ENCODE results near the gene GALNT2. TPM values are rescaled to one million over a fixed set of nuclear protein-coding genes. Genes with fewer than 3 reads are reported as not detected.

Gene GALNT2
- 10 to 100 TPM; 29.5 to 59.1 (median 55.2) TPM for total RNA-seq
- long read RNA-seq, donor 1, full-length matches to known transcripts: 23 of 61 reads
- long read RNA-seq, donor 1, partial matches to known transcripts: 2 of 61 reads
- long read RNA-seq, donor 1, other reads (novel, unspliced or antisense): 36 of 61 reads
- long read RNA-seq, donor 2, full-length matches to known transcripts: 10 of 10 reads
- long read RNA-seq, donor 2, partial matches to known transcripts: 0 of 10 reads
- long read RNA-seq, donor 2, other reads (novel, unspliced or antisense): 0 of 10 reads

DNA sequence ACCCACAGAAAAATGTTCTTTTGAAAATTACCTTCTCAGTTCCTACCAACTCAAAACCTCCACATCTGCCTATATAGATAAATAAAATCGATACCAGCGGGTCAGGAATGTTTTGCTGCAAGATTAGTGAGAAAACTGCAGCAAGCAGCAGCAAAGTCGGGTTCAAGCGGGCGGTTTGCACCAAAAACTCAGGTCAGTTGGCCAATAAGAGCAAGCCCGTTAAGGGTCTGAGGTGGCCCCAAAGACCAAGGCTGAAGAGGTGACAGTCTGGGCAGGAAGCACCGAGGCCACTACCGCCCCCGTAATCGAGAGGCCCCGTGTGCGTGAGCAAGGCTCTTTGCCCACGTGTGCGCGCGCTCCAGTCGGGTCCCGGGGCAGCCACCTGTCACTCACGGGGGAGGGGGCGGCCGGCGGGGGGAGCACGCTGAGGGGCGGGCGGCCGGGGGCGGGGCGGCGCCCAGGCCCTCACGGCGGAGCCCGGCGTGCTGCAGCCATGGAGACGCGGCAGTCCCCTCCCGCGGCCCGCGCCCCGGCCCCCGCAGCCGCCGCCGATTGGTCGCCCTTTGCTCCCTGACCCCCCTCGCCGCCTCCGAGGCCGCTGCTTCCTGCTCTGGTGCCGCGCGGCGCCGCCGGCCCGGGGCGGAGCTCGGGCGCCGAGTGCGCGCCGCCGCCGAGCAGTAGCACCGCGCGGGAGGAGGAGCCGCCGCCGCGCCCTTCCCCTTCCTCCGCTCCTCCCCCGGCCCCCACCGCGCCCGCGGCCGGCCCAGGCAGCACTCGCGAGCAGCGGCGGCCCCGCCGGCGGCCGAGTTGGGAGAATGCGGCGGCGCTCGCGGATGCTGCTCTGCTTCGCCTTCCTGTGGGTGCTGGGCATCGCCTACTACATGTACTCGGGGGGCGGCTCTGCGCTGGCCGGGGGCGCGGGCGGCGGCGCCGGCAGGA lies at the start of gene GALNT2:
Gene GALNT2 (plus strand): TSS at position 773 of the 939 bp plus-strand sequence. CDS start 43 bp downstream, at position 816.
- peak; percentile 89 to 95 (median 95) for DNase-seq
- ATAC-seq: peak; percentile 95
- Histone ChIP-seq H3K36me3 (ENCODE audit: low read depth) (no peaks in the 10 kb centered on the region), H3K9me3 (no peaks in the 10 kb centered on the region), H3K4me3 (peak within 1 kb of the TSS; percentile 79), H3K4me1 (ENCODE audit: low read depth) (peaks cover 14% of the 10 kb centered on the region)
- intact Hi-C loops (cut with DNase I, micrococcal nuclease): loop anchor here in 1 of 2 donors (5.0 kb wide), 1 partner anchor 459 kb away; no protein-coding TSS in a partner anchor
- TF ChIP-seq, protein P1, sequence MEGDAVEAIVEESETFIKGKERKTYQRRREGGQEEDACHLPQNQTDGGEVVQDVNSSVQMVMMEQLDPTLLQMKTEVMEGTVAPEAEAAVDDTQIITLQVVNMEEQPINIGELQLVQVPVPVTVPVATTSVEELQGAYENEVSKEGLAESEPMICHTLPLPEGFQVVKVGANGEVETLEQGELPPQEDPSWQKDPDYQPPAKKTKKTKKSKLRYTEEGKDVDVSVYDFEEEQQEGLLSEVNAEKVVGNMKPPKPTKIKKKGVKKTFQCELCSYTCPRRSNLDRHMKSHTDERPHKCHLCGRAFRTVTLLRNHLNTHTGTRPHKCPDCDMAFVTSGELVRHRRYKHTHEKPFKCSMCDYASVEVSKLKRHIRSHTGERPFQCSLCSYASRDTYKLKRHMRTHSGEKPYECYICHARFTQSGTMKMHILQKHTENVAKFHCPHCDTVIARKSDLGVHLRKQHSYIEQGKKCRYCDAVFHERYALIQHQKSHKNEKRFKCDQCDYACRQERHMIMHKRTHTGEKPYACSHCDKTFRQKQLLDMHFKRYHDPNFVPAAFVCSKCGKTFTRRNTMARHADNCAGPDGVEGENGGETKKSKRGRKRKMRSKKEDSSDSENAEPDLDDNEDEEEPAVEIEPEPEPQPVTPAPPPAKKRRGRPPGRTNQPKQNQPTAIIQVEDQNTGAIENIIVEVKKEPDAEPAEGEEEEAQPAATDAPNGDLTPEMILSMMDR (IDR thresholded peaks at IDR 0.05): no peak

DNA sequence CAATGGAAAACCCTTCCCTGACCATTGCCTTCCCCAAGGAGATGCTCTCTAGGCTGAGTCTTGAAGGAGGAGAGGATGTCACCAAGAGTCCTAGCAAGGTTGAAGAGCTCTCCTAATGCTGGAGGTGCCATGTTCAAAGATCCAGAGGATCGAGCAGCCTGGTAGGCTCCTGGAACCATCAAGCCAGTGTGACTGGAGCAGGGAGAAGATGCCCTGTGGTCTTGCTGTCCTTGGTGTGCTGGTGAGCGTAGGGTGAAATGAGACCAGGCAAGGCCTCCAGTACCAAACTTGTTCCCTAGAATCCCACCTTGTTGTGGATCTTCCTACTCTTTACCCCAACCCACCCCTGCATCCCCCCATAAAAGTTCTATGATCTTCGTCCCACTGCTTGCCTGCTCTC lies 46.6 kb upstream of the GALNT2 start:
- intact Hi-C loops (cut with DNase I, micrococcal nuclease): no loop called here
- Histone ChIP-seq H3K4me3 (no peak overlapping the region), H3K4me1 (ENCODE audit: low read depth) (no peaks in the 10 kb centered on the region), H3K9me3 (no peaks in the 10 kb centered on the region), H3K36me3 (ENCODE audit: low read depth) (no peaks in the 10 kb centered on the region)
- DNase-seq (no peak), ATAC-seq (no peak)
- TF ChIP-seq, protein P1 (IDR thresholded peaks at IDR 0.05): no peak

DNA sequence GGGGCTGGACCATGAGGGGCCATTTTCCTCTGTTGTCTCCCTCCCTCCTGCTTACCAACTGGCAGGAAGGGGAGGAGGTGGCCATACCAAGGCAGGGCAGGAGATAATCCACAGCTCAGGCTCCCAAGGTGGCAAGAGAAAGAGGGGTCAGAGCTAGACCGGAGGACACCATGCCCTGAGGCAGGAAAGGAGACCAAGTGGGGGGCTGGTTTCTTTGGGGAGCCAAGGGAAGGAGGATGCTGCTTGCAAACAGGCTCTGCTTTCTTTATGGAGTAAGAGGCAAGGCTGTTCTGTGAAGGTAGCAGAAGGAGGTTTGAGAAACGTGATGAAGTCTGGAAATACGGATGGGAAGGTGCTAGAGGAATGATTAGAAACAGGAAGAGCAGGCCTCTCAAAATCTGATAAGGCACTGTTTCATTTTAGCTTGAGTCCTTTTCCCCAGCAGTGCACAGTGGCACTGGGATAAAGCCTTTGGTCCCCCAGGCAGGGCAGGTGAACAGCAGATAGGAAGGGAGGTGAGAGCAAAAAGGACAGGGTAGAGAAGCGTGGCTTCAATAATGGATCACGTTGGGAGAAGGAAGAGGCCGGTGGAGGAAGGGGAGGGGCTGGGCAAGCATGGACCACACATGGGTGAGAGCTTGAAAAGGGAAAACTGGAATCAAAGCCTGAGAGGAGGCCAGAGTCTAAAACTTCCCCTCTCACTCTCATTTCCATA lies 44.2 kb upstream of the GALNT2 start:
- no peaks in the 10 kb centered on the region for H3K36me3 ChIP-seq (ENCODE audit: low read depth)
- DNase-seq (no peak), ATAC-seq (no peak)
- no peaks in the 10 kb centered on the region for H3K9me3 ChIP-seq
- no peaks in the 10 kb centered on the region for H3K4me1 ChIP-seq (ENCODE audit: low read depth)
- TF ChIP-seq, protein P1 (IDR thresholded peaks at IDR 0.05): no peak
- no peak overlapping the region for H3K4me3 ChIP-seq
- intact Hi-C loops (cut with DNase I, micrococcal nuclease): no loop called here

DNA sequence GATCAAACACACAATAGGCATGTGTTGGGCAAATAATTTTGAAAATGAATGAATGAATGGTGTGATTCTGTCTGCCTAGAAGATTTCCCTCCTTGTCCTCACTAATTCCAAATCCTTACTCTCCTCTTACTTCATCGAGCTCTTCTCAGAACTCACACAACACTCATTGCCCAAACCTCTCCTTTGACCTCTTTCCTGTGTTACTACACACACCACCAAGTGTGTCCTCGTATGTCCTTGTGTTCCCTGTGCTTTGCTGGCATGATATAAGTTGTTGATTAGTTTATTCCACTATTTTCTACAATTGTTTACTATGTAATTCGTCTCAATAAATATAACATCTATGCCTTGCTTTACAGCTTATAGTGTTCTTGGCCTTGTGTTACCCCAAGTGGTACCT lies 41.4 kb upstream of the GALNT2 start:
- no peak overlapping the region for H3K4me3 ChIP-seq
- TF ChIP-seq, protein P1 (IDR thresholded peaks at IDR 0.05): no peak
- no peaks in the 10 kb centered on the region for H3K36me3 ChIP-seq (ENCODE audit: low read depth)
- intact Hi-C loops (cut with DNase I, micrococcal nuclease): no loop called here
- no peak for ATAC-seq
- H3K9me3 ChIP-seq: no peaks in the 10 kb centered on the region
- no peak for DNase-seq
- no peaks in the 10 kb centered on the region for H3K4me1 ChIP-seq (ENCODE audit: low read depth)

DNA sequence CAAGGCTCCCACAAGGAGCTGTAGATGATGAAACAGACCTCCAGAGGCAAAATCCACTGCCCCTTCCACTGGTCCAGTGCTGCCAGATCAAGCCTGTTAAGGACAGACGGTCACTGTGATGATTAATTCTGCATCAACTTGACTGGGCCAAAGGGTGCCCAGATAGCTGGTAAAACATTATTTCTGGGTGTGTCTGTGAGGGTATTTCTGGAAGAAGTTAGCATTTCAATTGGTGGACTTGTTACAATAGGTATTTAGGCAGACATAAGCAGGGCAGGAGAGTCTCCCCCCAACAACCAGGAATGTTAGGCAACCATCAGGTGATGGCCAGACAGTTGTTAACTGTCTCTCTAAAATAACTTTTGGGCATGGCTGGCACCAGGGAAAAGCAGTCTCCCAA lies 40.9 kb upstream of the GALNT2 start:
- Histone ChIP-seq H3K36me3 (ENCODE audit: low read depth) (no peaks in the 10 kb centered on the region), H3K9me3 (no peaks in the 10 kb centered on the region), H3K4me3 (no peak overlapping the region), H3K4me1 (ENCODE audit: low read depth) (no peaks in the 10 kb centered on the region)
- no peak for DNase-seq
- ATAC-seq: no peak
- TF ChIP-seq, protein P1 (IDR thresholded peaks at IDR 0.05): no peak
- intact Hi-C loops (cut with DNase I, micrococcal nuclease): no loop called here

Measured in mucosa of descending colon (tissue), 3 donors.